ENCODE measurements around the gene KANSL1.

KANSL1 gene

DNA sequence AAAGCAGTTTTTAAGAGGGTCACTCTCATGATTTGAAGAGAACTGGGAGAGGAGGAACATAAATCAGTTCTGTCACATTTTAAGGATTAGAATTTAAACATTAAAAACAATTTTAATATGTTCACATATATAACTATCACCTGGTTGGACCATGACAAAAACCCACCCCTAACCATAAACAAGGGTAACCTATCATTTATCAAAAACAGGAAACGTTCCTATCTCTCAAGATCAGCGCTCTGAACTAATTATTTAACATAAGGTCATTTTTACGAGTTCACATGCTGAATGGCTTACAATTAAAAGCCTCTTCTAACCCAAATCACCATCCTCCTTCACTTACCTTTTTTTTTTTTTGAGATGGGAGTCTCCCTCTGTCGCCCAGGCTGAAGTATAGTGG is 45.0 kb downstream of the KANSL1 start:
- Histone ChIP-seq H3K18ac (ENCODE audit: low read depth in 1 of 2, low read length in 2 of 2) (no peak overlapping the region), H3K4ac (ENCODE audit: low read depth in 1 of 2, low read length in 2 of 2) (no peak overlapping the region), H3K4me3 (ENCODE audit: insufficient read depth in 1 of 2, low read depth in 1 of 2, low read length in 2 of 2) (no peak overlapping the region), H4K91ac (ENCODE audit: low read length) (no peak overlapping the region), H3K36me3 (ENCODE audit: control insufficient read depth in 1 of 2, insufficient read depth in 2 of 2, low read depth in 1 of 2, low read length in 2 of 2) (peaks cover 3 to 12% of the 10 kb centered on the region in 2 experiments), H3K4me2 (ENCODE audit: low read length, poor library complexity, severe bottlenecking) (no peak overlapping the region), H2BK15ac (ENCODE audit: low read depth, poor library complexity, severe bottlenecking) (no peak overlapping the region), H3K23ac (ENCODE audit: low read length in 2 of 2) (no peak overlapping the region), H3K9me3 (ENCODE audit: control insufficient read depth, low read length) (no peaks in the 10 kb centered on the region), H3K9ac (ENCODE audit: low read length) (no peak overlapping the region), H3K27me3 (ENCODE audit: control insufficient read depth in 1 of 2, insufficient read depth in 1 of 2, low read length in 2 of 2) (no peaks in the 10 kb centered on the region), H2BK12ac (ENCODE audit: low read length in 2 of 2) (no peak overlapping the region), H2AFZ (ENCODE audit: low read depth, low read length) (no peak overlapping the region), H2BK120ac (ENCODE audit: low read depth, low read length) (no peak overlapping the region), H2BK5ac (ENCODE audit: low read depth, low read length, poor library complexity, severe bottlenecking) (no peak overlapping the region), H3K27ac (ENCODE audit: low read length, poor library complexity, severe bottlenecking) (no peak overlapping the region), H4K8ac (ENCODE audit: low read length) (no peak overlapping the region), H3K14ac (ENCODE audit: low read length in 2 of 2) (no peak overlapping the region), H3K79me1 (replicated peaks; ENCODE audit: low read length, poor library complexity, severe bottlenecking) (peaks cover 7% of the 10 kb centered on the region), H2AK5ac (ENCODE audit: low read length, severe bottlenecking) (no peak overlapping the region), H3K4me1 (ENCODE audit: control insufficient read depth, insufficient read depth, low read depth, low read length) (peaks cover 4% of the 10 kb centered on the region)
- 75% methylated on average over 4 of the region's 4 CpGs for WGBS
- DNase-seq: no peak

DNA sequence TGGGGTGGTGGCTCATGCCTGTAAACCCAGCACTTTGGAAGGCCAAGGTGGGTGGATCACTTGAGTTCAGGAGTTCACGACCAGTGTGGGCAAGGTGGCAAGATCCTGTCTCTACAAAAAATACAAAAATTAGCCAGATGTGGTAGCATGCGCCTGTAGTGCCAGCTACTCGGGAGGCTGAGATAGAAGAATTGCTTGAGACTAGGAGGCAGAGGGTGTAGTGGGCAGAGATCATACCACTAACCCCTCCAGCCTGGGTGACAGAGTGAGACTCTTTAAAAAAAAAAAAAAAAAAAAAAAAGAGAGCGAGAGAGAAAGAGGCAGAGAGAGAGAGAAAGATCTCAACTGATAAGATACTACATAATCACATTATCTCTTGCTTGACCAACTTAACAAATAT is 45.9 kb downstream of the KANSL1 start:
- Histone ChIP-seq H3K27me3 (ENCODE audit: control insufficient read depth in 1 of 2, insufficient read depth in 1 of 2, low read length in 2 of 2) (no peaks in the 10 kb centered on the region), H3K18ac (ENCODE audit: low read depth in 1 of 2, low read length in 2 of 2) (no peak overlapping the region), H3K14ac (ENCODE audit: low read length in 2 of 2) (no peak overlapping the region), H3K79me1 (replicated peaks; ENCODE audit: low read length, poor library complexity, severe bottlenecking) (peaks cover 7% of the 10 kb centered on the region), H2BK15ac (ENCODE audit: low read depth, poor library complexity, severe bottlenecking) (peak overlapping the region; percentile 29), H2BK120ac (ENCODE audit: low read depth, low read length) (no peak overlapping the region), H3K4me1 (ENCODE audit: control insufficient read depth, insufficient read depth, low read depth, low read length) (peaks cover 6% of the 10 kb centered on the region), H3K27ac (ENCODE audit: low read length, poor library complexity, severe bottlenecking) (no peak overlapping the region), H3K4me2 (ENCODE audit: low read length, poor library complexity, severe bottlenecking) (no peak overlapping the region), H2BK5ac (ENCODE audit: low read depth, low read length, poor library complexity, severe bottlenecking) (no peak overlapping the region), H4K91ac (ENCODE audit: low read length) (no peak overlapping the region), H4K8ac (ENCODE audit: low read length) (no peak overlapping the region), H2AFZ (ENCODE audit: low read depth, low read length) (no peak overlapping the region), H3K4ac (ENCODE audit: low read depth in 1 of 2, low read length in 2 of 2) (no peak overlapping the region), H3K4me3 (ENCODE audit: insufficient read depth in 1 of 2, low read depth in 1 of 2, low read length in 2 of 2) (no peak overlapping the region), H2AK5ac (ENCODE audit: low read length, severe bottlenecking) (no peak overlapping the region), H2BK12ac (ENCODE audit: low read length in 2 of 2) (no peak overlapping the region), H3K9me3 (ENCODE audit: control insufficient read depth, low read length) (no peaks in the 10 kb centered on the region), H3K9ac (ENCODE audit: low read length) (no peak overlapping the region), H3K23ac (ENCODE audit: low read length in 2 of 2) (no peak overlapping the region), H3K36me3 (ENCODE audit: control insufficient read depth in 1 of 2, insufficient read depth in 2 of 2, low read depth in 1 of 2, low read length in 2 of 2) (peaks cover 3 to 12% of the 10 kb centered on the region in 2 experiments)
- no peak for DNase-seq
- WGBS: 92% methylated on average over 1 of the region's 4 CpGs

DNA sequence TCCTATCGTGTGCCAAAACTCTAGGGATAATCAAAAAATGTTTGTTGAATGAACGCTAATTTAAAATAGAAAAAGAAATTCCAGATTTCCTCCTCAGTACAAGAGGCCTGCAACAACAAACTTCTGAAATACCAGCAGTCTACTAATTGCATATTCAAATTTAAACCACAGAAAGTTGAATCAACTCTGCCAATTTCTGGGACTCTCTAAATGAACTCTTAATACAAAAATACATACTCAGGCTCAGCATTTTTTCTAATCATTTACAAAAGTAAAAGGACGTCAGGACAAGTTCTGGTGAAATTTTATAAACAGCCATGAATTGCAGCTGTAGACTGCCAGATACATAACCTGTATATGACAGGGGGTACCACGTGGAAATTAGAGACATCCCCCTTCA is 49.0 kb downstream of the KANSL1 start:
- Histone ChIP-seq H2BK120ac (ENCODE audit: low read depth, low read length) (no peak overlapping the region), H3K14ac (ENCODE audit: low read length in 2 of 2) (no peak overlapping the region), H3K79me1 (replicated peaks; ENCODE audit: low read length, poor library complexity, severe bottlenecking) (peaks cover 6% of the 10 kb centered on the region), H2BK15ac (ENCODE audit: low read depth, poor library complexity, severe bottlenecking) (no peak overlapping the region), H4K91ac (ENCODE audit: low read length) (no peak overlapping the region), H4K8ac (ENCODE audit: low read length) (no peak overlapping the region), H3K4me3 (ENCODE audit: insufficient read depth in 1 of 2, low read depth in 1 of 2, low read length in 2 of 2) (no peak overlapping the region), H3K18ac (ENCODE audit: low read depth in 1 of 2, low read length in 2 of 2) (no peak overlapping the region), H3K4me2 (ENCODE audit: low read length, poor library complexity, severe bottlenecking) (no peak overlapping the region), H2AK5ac (ENCODE audit: low read length, severe bottlenecking) (no peak overlapping the region), H2AFZ (ENCODE audit: low read depth, low read length) (no peak overlapping the region), H3K4ac (ENCODE audit: low read depth in 1 of 2, low read length in 2 of 2) (no peak overlapping the region), H3K36me3 (ENCODE audit: control insufficient read depth in 1 of 2, insufficient read depth in 2 of 2, low read depth in 1 of 2, low read length in 2 of 2) (peaks cover 3 to 11% of the 10 kb centered on the region in 2 experiments), H2BK12ac (ENCODE audit: low read length in 2 of 2) (no peak overlapping the region), H3K4me1 (ENCODE audit: control insufficient read depth, insufficient read depth, low read depth, low read length) (peaks cover 6% of the 10 kb centered on the region), H2BK5ac (ENCODE audit: low read depth, low read length, poor library complexity, severe bottlenecking) (no peak overlapping the region), H3K23ac (ENCODE audit: low read length in 2 of 2) (no peak overlapping the region), H3K27me3 (ENCODE audit: control insufficient read depth in 1 of 2, insufficient read depth in 1 of 2, low read length in 2 of 2) (no peaks in the 10 kb centered on the region), H3K9ac (ENCODE audit: low read length) (peak overlapping the region; percentile 7), H3K9me3 (ENCODE audit: control insufficient read depth, low read length) (no peaks in the 10 kb centered on the region), H3K27ac (ENCODE audit: low read length, poor library complexity, severe bottlenecking) (no peak overlapping the region)
- DNase-seq: no peak
- WGBS: 97% methylated on average over 3 of the region's 4 CpGs

DNA sequence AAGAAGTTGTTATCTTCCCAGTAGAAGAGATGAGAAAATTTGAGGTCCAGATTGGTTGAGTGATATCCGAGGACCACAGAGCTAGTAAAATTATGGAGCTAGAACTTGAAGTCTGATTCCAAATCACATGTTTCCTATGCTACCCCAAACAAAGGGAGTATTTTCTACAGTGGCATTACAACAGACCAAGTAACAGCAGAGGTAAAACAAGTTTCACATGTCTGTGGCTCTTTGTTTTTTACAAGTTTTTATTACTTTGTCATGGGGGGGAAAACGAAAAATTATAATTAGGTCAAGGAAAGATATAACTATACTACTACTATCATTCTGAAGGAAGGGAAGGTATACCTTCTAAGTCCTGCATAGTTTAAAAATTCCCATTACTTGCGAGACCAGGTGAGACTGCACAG is 49.4 kb downstream of the KANSL1 start:
- H3K27me3 ChIP-seq (ENCODE audit: control insufficient read depth in 1 of 2, insufficient read depth in 1 of 2, low read length in 2 of 2): no peaks in the 10 kb centered on the region
- peaks cover 3 to 10% of the 10 kb centered on the region in 2 experiments for H3K36me3 ChIP-seq (ENCODE audit: control insufficient read depth in 1 of 2, insufficient read depth in 2 of 2, low read depth in 1 of 2, low read length in 2 of 2)
- H3K23ac ChIP-seq (ENCODE audit: low read length in 2 of 2): no peak overlapping the region
- H2BK5ac ChIP-seq (ENCODE audit: low read depth, low read length, poor library complexity, severe bottlenecking): no peak overlapping the region
- H4K8ac ChIP-seq (ENCODE audit: low read length): no peak overlapping the region
- H3K27ac ChIP-seq (ENCODE audit: low read length, poor library complexity, severe bottlenecking): no peak overlapping the region
- no peak overlapping the region for H3K18ac ChIP-seq (ENCODE audit: low read depth in 1 of 2, low read length in 2 of 2)
- H3K9ac ChIP-seq (ENCODE audit: low read length): peak overlapping the region; percentile 7
- H3K4me1 ChIP-seq (ENCODE audit: control insufficient read depth, insufficient read depth, low read depth, low read length): peaks cover 6% of the 10 kb centered on the region
- no peak overlapping the region for H3K14ac ChIP-seq (ENCODE audit: low read length in 2 of 2)
- no peak overlapping the region for H3K4me2 ChIP-seq (ENCODE audit: low read length, poor library complexity, severe bottlenecking)
- no peak overlapping the region for H2BK12ac ChIP-seq (ENCODE audit: low read length in 2 of 2)
- peaks cover 4% of the 10 kb centered on the region for H3K79me1 ChIP-seq (replicated peaks; ENCODE audit: low read length, poor library complexity, severe bottlenecking)
- no peak for DNase-seq
- H2BK15ac ChIP-seq (ENCODE audit: low read depth, poor library complexity, severe bottlenecking): no peak overlapping the region
- H3K4ac ChIP-seq (ENCODE audit: low read depth in 1 of 2, low read length in 2 of 2): no peak overlapping the region
- no peak overlapping the region for H2AK5ac ChIP-seq (ENCODE audit: low read length, severe bottlenecking)
- H2AFZ ChIP-seq (ENCODE audit: low read depth, low read length): no peak overlapping the region
- H2BK120ac ChIP-seq (ENCODE audit: low read depth, low read length): no peak overlapping the region
- H3K9me3 ChIP-seq (ENCODE audit: control insufficient read depth, low read length): no peaks in the 10 kb centered on the region
- no peak overlapping the region for H3K4me3 ChIP-seq (ENCODE audit: insufficient read depth in 1 of 2, low read depth in 1 of 2, low read length in 2 of 2)
- H4K91ac ChIP-seq (ENCODE audit: low read length): no peak overlapping the region
- WGBS: 100% methylated on average over 1 of the region's 3 CpGs

Data from mesenchymal stem cell (in vitro differentiated cells and primary cell).